Lower leg skin (tissue), 3 donors: Measurements from ENCODE around the gene FNIP2.

ENCODE experiments used
- POLR2A ChIP-seq, 2 donors: fragments of 450-650 bp; IDR thresholded peaks; one replicate each; pipeline ENCODE4 v1.6.1; 2016 to 2017; ENCODE audit warnings: antibody characterized with exemption in 2 of 2, mild to moderate bottlenecking in 1 of 2, moderate library complexity in 1 of 2
- TF ChIP-seq, protein P1 (sequence below), 3 donors: fragments of 450-650 bp; IDR thresholded peaks; one replicate each; pipeline ENCODE4 v1.5.1; 2016; ENCODE audit warnings: antibody characterized with exemption in 3 of 3, mild to moderate bottlenecking in 3 of 3, moderate library complexity in 2 of 3

DNA sequence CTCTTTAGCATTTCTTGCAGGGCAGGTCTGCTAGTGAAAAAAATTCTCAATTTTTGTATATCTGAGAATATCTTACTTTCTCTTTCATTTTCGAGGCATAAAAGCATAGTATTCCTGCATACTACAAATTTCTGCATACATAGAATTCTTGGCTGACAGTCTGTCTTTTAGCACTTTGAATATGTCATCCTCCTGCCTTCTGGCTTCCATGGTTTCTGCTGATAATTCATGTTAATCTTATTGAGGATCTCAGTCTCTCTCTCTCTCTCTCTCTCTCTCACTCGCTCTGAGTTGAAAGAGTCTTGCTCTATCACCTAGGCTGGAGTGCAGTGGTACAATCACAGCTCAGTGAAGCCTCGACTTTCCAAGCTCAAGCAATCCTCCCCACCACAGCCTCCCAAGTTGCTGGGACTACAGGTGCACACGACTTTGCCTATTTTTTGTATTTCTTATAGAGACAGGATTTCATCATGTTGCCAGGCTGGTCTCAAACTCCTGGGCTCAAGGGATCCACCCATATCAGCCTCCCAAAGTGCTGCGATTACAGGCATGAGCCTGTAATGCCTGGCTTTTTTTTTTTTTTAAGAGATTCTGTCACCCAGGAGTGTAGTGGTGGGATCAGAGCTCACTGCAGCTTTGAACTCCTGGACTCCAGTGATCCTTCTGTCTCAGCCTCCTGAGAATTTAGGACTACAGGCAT lies 161.3 kb downstream of the FNIP2 start:
- TF ChIP-seq, protein P1, sequence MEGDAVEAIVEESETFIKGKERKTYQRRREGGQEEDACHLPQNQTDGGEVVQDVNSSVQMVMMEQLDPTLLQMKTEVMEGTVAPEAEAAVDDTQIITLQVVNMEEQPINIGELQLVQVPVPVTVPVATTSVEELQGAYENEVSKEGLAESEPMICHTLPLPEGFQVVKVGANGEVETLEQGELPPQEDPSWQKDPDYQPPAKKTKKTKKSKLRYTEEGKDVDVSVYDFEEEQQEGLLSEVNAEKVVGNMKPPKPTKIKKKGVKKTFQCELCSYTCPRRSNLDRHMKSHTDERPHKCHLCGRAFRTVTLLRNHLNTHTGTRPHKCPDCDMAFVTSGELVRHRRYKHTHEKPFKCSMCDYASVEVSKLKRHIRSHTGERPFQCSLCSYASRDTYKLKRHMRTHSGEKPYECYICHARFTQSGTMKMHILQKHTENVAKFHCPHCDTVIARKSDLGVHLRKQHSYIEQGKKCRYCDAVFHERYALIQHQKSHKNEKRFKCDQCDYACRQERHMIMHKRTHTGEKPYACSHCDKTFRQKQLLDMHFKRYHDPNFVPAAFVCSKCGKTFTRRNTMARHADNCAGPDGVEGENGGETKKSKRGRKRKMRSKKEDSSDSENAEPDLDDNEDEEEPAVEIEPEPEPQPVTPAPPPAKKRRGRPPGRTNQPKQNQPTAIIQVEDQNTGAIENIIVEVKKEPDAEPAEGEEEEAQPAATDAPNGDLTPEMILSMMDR (IDR thresholded peaks at IDR 0.05) = no peak
- no peak for TF ChIP-seq POLR2A (IDR thresholded peaks at IDR 0.05)
